ENCODE measurements around the gene ADAMTS13. TPM values are rescaled to one million over a fixed set of nuclear protein-coding genes. Genes with fewer than 3 reads are reported as not detected.

The ADAMTS13 gene
- total RNA-seq, 4 donors from 2014 or later, result 1.0 to 2.2 (median 1.4) TPM

GRCh38 chr9:133452562-133452961 lies 30.4 kb downstream of the ADAMTS13 start:
- Histone ChIP-seq H3K4me3 (no peak overlapping the region), H3K4me1 (no peaks in the 10 kb centered on the region), H3K27me3 (no peaks in the 10 kb centered on the region), H3K36me3 (no peaks in the 10 kb centered on the region), H3K27ac (no peak overlapping the region), H3K9me3 (no peaks in the 10 kb centered on the region)
- ATAC-seq (no peak), DNase-seq (no peak)
- in situ Hi-C loops (cut with MboI; ENCODE audit: low sequenced_read_pairs in 4 of 4), result no loop called here
- intact Hi-C loops (cut with DNase I; ENCODE audit: low total_unique reads), result no loop called here
- no peak for TF ChIP-seq POLR2A (IDR thresholded peaks at IDR 0.05)
- no peak for TF ChIP-seq CTCF (IDR thresholded peaks at IDR 0.05 in 4 of 5, conservative IDR thresholded peaks at IDR 0.05 in 1 of 5)

GRCh38 chr9:133453651-133454050 lies 31.5 kb downstream of the ADAMTS13 start:
- no peak overlapping the region for H3K27ac ChIP-seq
- peaks cover 0 to 7% of the 10 kb centered on the region in 2 donors for H3K4me1 ChIP-seq
- ATAC-seq (no peak), DNase-seq (no peak)
- intact Hi-C loops (cut with DNase I; ENCODE audit: low total_unique reads), result no loop called here
- no peaks in the 10 kb centered on the region for H3K36me3 ChIP-seq
- TF ChIP-seq POLR2A (IDR thresholded peaks at IDR 0.05) (no peak), CTCF (IDR thresholded peaks at IDR 0.05 in 4 of 5, conservative IDR thresholded peaks at IDR 0.05 in 1 of 5) (no peak)
- no peaks in the 10 kb centered on the region for H3K27me3 ChIP-seq
- no peak overlapping the region for H3K4me3 ChIP-seq
- in situ Hi-C loops (cut with MboI; ENCODE audit: low sequenced_read_pairs in 4 of 4), result no loop called here
- no peaks in the 10 kb centered on the region for H3K9me3 ChIP-seq

- ATAC-seq, result no peak
- intact Hi-C loops (cut with DNase I; ENCODE audit: low total_unique reads) (no loop called here), in situ Hi-C loops (cut with MboI; ENCODE audit: low sequenced_read_pairs in 4 of 4) (no loop called here)
- no peaks in the 10 kb centered on the region for H3K27me3 ChIP-seq
- peaks cover 6 to 13% of the 10 kb centered on the region in 2 donors for H3K4me1 ChIP-seq
- H3K9me3 ChIP-seq, result no peaks in the 10 kb centered on the region
- no peaks in the 10 kb centered on the region for H3K36me3 ChIP-seq
- DNase-seq, result no peak
- H3K4me3 ChIP-seq, result no peak overlapping the region
- H3K27ac ChIP-seq, result no peak overlapping the region
- TF ChIP-seq CTCF (IDR thresholded peaks at IDR 0.05 in 4 of 5, conservative IDR thresholded peaks at IDR 0.05 in 1 of 5), result no peak
- TF ChIP-seq POLR2A (IDR thresholded peaks at IDR 0.05), result no peak
Observed at GRCh38 chr9:133454325-133454724, 32.2 kb downstream of the ADAMTS13 start.

- H3K27me3 ChIP-seq, result no peaks in the 10 kb centered on the region
- DNase-seq, result no peak
- peaks cover 7 to 13% of the 10 kb centered on the region in 2 donors for H3K4me1 ChIP-seq
- TF ChIP-seq CTCF (IDR thresholded peaks at IDR 0.05 in 4 of 5, conservative IDR thresholded peaks at IDR 0.05 in 1 of 5) (no peak), POLR2A (IDR thresholded peaks at IDR 0.05) (no peak)
- no peaks in the 10 kb centered on the region for H3K9me3 ChIP-seq
- H3K27ac ChIP-seq, result no peak overlapping the region
- in situ Hi-C loops (cut with MboI; ENCODE audit: low sequenced_read_pairs in 4 of 4), result no loop called here
- no peaks in the 10 kb centered on the region for H3K36me3 ChIP-seq
- no peak overlapping the region for H3K4me3 ChIP-seq
- intact Hi-C loops (cut with DNase I; ENCODE audit: low total_unique reads), result no loop called here
- no peak for ATAC-seq
Observed at GRCh38 chr9:133454943-133455673, 32.9 kb downstream of the ADAMTS13 start.

GRCh38 chr9:133455936-133456335 lies 33.8 kb downstream of the ADAMTS13 start:
- DNase-seq, result no peak
- no peak overlapping the region for H3K4me3 ChIP-seq
- in situ Hi-C loops (cut with MboI; ENCODE audit: low sequenced_read_pairs in 4 of 4), result no loop called here

More at GRCh38 chr9:133455936-133456335, 33.8 kb downstream of the ADAMTS13 start:
- Histone ChIP-seq H3K27ac (no peak overlapping the region), H3K9me3 (no peaks in the 10 kb centered on the region), H3K27me3 (no peaks in the 10 kb centered on the region), H3K4me1 (peaks cover 7 to 18% of the 10 kb centered on the region in 2 donors), H3K36me3 (no peaks in the 10 kb centered on the region)
- TF ChIP-seq POLR2A (IDR thresholded peaks at IDR 0.05), result no peak
- TF ChIP-seq CTCF (IDR thresholded peaks at IDR 0.05 in 4 of 5, conservative IDR thresholded peaks at IDR 0.05 in 1 of 5), result no peak
- ATAC-seq, result no peak
- intact Hi-C loops (cut with DNase I; ENCODE audit: low total_unique reads), result no loop called here
